ENCODE results near the gene LPP. TPM values are rescaled to one million over a fixed set of nuclear protein-coding genes. Genes with fewer than 3 reads are reported as not detected.

The LPP gene
- total and polyA plus RNA-seq, 2 of the 13 experiments (the other 11 are each of a cell fraction or from before 2014, with no cell fraction given), result 19.2 to 29.9 TPM

DNA sequence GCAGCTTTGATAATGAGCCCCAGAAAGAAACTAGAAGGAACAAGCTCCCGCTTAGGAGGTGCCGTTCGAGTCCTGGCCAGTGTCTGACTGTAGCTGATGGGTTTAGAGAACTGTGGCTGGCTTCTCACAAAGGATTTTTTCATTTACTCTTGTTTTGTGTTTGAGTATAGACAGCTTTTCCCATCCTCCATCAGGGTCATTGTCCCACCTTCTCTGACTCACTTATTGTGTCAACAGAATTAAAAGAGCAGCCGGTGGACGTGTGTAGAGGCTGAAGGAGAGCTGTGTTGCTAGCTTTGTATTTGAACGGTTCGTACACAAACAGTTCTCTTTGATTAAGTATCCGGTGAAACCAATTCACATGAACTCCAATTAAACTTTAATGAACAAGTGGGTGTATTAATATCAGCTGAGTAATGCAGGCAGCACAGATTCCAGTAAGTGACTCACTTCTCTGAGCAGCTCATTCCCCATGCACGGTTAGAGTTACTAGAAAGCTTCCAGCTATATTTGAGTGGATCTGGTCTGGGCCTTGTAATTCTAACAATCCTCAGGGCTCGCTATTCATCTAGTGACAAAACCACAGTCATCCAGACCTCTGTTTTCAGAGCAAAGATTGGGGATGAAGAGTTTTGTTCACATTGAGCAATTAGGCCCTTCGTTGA, 141.0 kb downstream of the LPP start (continued):
- TF ChIP-seq SNAPC4 (CRISPR knock-in tag; IDR thresholded peaks at IDR 0.05) (0 out of 2 replicates have a peak, but pooled peaks have one; percentile 38), FOXP1 (IDR thresholded peaks at IDR 0.05) (peak; percentile 95), FOXP1 (CRISPR knock-in tag; IDR thresholded peaks at IDR 0.05) (peak; percentile 98), ZNF773 (CRISPR knock-in tag; IDR thresholded peaks at IDR 0.05; ENCODE audit: borderline replicate concordance) (no peak), ZNF746 (CRISPR knock-in tag; IDR thresholded peaks at IDR 0.05) (no peak), IRF2 (CRISPR knock-in tag; IDR thresholded peaks at IDR 0.05) (peak; percentile 83), HIVEP1 (CRISPR knock-in tag; IDR thresholded peaks at IDR 0.05) (no peak), YY1 (IDR thresholded peaks at IDR 0.05; ENCODE audit: insufficient read depth, insufficient replicate concordance, low read depth, low read length) (no peak), ZFP91 (CRISPR knock-in tag; IDR thresholded peaks at IDR 0.05; ENCODE audit: borderline replicate concordance) (no peak), PITX1 (CRISPR knock-in tag; IDR thresholded peaks at IDR 0.05) (peak; percentile 90), HHEX (CRISPR knock-in tag; IDR thresholded peaks at IDR 0.05) (peak; percentile 90), BRD4 (CRISPR knock-in tag; IDR thresholded peaks at IDR 0.05) (peak; percentile 73), ZFP37 (CRISPR knock-in tag; IDR thresholded peaks at IDR 0.05; ENCODE audit: borderline replicate concordance) (peak; percentile 37; the same call in 1 of the 2 replicates), ZNF251 (CRISPR knock-in tag; IDR thresholded peaks at IDR 0.05) (no peak)
- TF ChIP-seq, protein P1, sequence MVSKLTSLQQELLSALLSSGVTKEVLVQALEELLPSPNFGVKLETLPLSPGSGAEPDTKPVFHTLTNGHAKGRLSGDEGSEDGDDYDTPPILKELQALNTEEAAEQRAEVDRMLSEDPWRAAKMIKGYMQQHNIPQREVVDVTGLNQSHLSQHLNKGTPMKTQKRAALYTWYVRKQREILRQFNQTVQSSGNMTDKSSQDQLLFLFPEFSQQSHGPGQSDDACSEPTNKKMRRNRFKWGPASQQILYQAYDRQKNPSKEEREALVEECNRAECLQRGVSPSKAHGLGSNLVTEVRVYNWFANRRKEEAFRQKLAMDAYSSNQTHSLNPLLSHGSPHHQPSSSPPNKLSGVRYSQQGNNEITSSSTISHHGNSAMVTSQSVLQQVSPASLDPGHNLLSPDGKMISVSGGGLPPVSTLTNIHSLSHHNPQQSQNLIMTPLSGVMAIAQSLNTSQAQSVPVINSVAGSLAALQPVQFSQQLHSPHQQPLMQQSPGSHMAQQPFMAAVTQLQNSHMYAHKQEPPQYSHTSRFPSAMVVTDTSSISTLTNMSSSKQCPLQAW (CRISPR knock-in tag; IDR thresholded peaks at IDR 0.05), result peak; percentile 97
- TF ChIP-seq, protein P2, sequence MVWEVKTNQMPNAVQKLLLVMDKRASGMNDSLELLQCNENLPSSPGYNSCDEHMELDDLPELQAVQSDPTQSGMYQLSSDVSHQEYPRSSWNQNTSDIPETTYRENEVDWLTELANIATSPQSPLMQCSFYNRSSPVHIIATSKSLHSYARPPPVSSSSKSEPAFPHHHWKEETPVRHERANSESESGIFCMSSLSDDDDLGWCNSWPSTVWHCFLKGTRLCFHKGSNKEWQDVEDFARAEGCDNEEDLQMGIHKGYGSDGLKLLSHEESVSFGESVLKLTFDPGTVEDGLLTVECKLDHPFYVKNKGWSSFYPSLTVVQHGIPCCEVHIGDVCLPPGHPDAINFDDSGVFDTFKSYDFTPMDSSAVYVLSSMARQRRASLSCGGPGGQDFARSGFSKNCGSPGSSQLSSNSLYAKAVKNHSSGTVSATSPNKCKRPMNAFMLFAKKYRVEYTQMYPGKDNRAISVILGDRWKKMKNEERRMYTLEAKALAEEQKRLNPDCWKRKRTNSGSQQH (CRISPR knock-in tag; IDR thresholded peaks at IDR 0.05; ENCODE audit: low read depth), result peak; percentile 79; the same call in 1 of the 2 replicates
- TF ChIP-seq, protein P3, sequence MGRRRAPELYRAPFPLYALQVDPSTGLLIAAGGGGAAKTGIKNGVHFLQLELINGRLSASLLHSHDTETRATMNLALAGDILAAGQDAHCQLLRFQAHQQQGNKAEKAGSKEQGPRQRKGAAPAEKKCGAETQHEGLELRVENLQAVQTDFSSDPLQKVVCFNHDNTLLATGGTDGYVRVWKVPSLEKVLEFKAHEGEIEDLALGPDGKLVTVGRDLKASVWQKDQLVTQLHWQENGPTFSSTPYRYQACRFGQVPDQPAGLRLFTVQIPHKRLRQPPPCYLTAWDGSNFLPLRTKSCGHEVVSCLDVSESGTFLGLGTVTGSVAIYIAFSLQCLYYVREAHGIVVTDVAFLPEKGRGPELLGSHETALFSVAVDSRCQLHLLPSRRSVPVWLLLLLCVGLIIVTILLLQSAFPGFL (CRISPR knock-in tag; IDR thresholded peaks at IDR 0.05), result no peak
